Measurements from ENCODE around the gene IAH1. TPM values are rescaled to one million over a fixed set of nuclear protein-coding genes. Genes with fewer than 3 reads are reported as not detected.

Gene IAH1
- total and polyA plus RNA-seq, 3 donors from 2014 or later: 76.3 to 208 (median 86.0) TPM

GRCh38 chr2:9463698-9464034, 10.7 kb upstream of the IAH1 start:
- H3K4me3 ChIP-seq: no peak overlapping the region
- intact Hi-C loops (cut with DNase I; ENCODE audit: low total_unique reads): no loop called here
- no peaks in the 10 kb centered on the region for H3K4me1 ChIP-seq
- no peaks in the 10 kb centered on the region for H3K9me3 ChIP-seq
- no peaks in the 10 kb centered on the region for H3K27me3 ChIP-seq
- no peak overlapping the region for H3K27ac ChIP-seq
- WGBS, 2 donors: 80 to 82% methylated on average over 7 of the region's 7 CpGs
- no peak for TF ChIP-seq CTCF (IDR thresholded peaks at IDR 0.05)
- TF ChIP-seq POLR2A (IDR thresholded peaks at IDR 0.05): no peak
- no peaks in the 10 kb centered on the region for H3K36me3 ChIP-seq (ENCODE audit: low read depth, missing control alignments)
- DNase-seq: no peak

- intact Hi-C loops (cut with DNase I; ENCODE audit: low total_unique reads): no loop called here
- no peak overlapping the region for H3K4me3 ChIP-seq
- H3K36me3 ChIP-seq (ENCODE audit: low read depth, missing control alignments): no peaks in the 10 kb centered on the region
- 64 to 70% methylated on average over 7 of the region's 7 CpGs for WGBS, 2 donors
- no peaks in the 10 kb centered on the region for H3K27me3 ChIP-seq
- no peak for DNase-seq
- H3K27ac ChIP-seq: no peak overlapping the region
- TF ChIP-seq CTCF (IDR thresholded peaks at IDR 0.05) (no peak), POLR2A (IDR thresholded peaks at IDR 0.05) (no peak)
- no peaks in the 10 kb centered on the region for H3K9me3 ChIP-seq
- H3K4me1 ChIP-seq: no peaks in the 10 kb centered on the region
Observed at GRCh38 chr2:9465170-9465569, 9.2 kb upstream of the IAH1 start.

- Histone ChIP-seq H3K27me3 (no peaks in the 10 kb centered on the region), H3K4me1 (no peaks in the 10 kb centered on the region), H3K27ac (no peak overlapping the region), H3K36me3 (ENCODE audit: low read depth, missing control alignments) (no peaks in the 10 kb centered on the region), H3K4me3 (no peak overlapping the region), H3K9me3 (no peaks in the 10 kb centered on the region)
- no peak for DNase-seq
- TF ChIP-seq POLR2A (IDR thresholded peaks at IDR 0.05) (no peak), CTCF (IDR thresholded peaks at IDR 0.05) (no peak)
- WGBS, 2 donors: 85 to 98% methylated on average over 14 to 46 of the region's 46 CpGs
- intact Hi-C loops (cut with DNase I; ENCODE audit: low total_unique reads): no loop called here
Observed at GRCh38 chr2:9466147-9466683, 8.1 kb upstream of the IAH1 start.

GRCh38 chr2:9467687-9468086, 6.7 kb upstream of the IAH1 start:
- Histone ChIP-seq H3K36me3 (ENCODE audit: low read depth, missing control alignments) (no peaks in the 10 kb centered on the region), H3K4me1 (no peaks in the 10 kb centered on the region), H3K4me3 (no peak overlapping the region), H3K9me3 (no peaks in the 10 kb centered on the region), H3K27ac (no peak overlapping the region), H3K27me3 (no peaks in the 10 kb centered on the region)
- TF ChIP-seq POLR2A (IDR thresholded peaks at IDR 0.05) (no peak), CTCF (IDR thresholded peaks at IDR 0.05) (no peak)
- intact Hi-C loops (cut with DNase I; ENCODE audit: low total_unique reads): no loop called here
- 79 to 87% methylated on average over 10 of the region's 10 CpGs for WGBS, 2 donors
- DNase-seq: no peak

GRCh38 chr2:9471206-9471605, 3.1 kb upstream of the IAH1 start:
- no peaks in the 10 kb centered on the region for H3K9me3 ChIP-seq
- no peaks in the 10 kb centered on the region for H3K36me3 ChIP-seq (ENCODE audit: low read depth, missing control alignments)
- H3K27ac ChIP-seq: no peak overlapping the region
- WGBS, 2 donors: 87 to 89% methylated on average over 5 of the region's 5 CpGs
- no peak overlapping the region for H3K4me3 ChIP-seq
- intact Hi-C loops (cut with DNase I; ENCODE audit: low total_unique reads): no loop called here
- H3K27me3 ChIP-seq: no peaks in the 10 kb centered on the region
- DNase-seq: no peak
- peaks cover 20% of the 10 kb centered on the region for H3K4me1 ChIP-seq
- TF ChIP-seq CTCF (IDR thresholded peaks at IDR 0.05) (no peak), POLR2A (IDR thresholded peaks at IDR 0.05) (no peak)
